Stimulated activated naive CD8-positive, alpha-beta T cell treated with anti-CD3 and anti-CD28 coated beads, Interleukin-15, Interleukin-2, amounts not matched to agents 100 U/mL and 50 U/mL, for 24 hours (primary cell): ENCODE data around the gene VPS35.

ENCODE experiments used
- ATAC-seq: fragments of 150-1000 bp; cut with Tn5 transposase; one replicate; pipeline ENCODE4 v1.10.0; 2021
- DNase-seq: peaks from one replicate; pipeline ENCODE4 v3.0.0; 2021

The VPS35 gene

GRCh38 chr16:46613352-46613751 is 75.6 kb downstream of the VPS35 start:
- ATAC-seq (no peak), DNase-seq (no peak)

- no peak for ATAC-seq
- no peak for DNase-seq
Measured at GRCh38 chr16:46612121-46612520, 76.9 kb downstream of the VPS35 start.

GRCh38 chr16:46607529-46607928 is 81.4 kb downstream of the VPS35 start:
- no peak for DNase-seq
- ATAC-seq, result no peak

- ATAC-seq, result no peak
- DNase-seq, result no peak
Measured at GRCh38 chr16:46606231-46606630, 82.7 kb downstream of the VPS35 start.
